ENCODE results near the gene LMO1. TPM values are rescaled to one million over a fixed set of nuclear protein-coding genes. Genes with fewer than 3 reads are reported as not detected.

LMO1 gene
- total and polyA plus RNA-seq, 2 of the 8 experiments (the other 6 are each of a cell fraction or from before 2014, with no cell fraction given), result 0.17 TPM; not detected in 1

GRCh38 chr11:8218409-8218808 lies 45.3 kb downstream of the LMO1 start:
- 91% methylated on average over 4 of the region's 4 CpGs; no CpG with 5 or more reads in 1 of the 2 experiments for WGBS, 2 experiments (ENCODE audit: extremely low coverage in 1 of 2, insufficient coverage in 1 of 2, insufficient read length in 1 of 2, insufficient replicate concordance in 2 of 2, low coverage in 1 of 2, low lambda C conversion rate in 2 of 2, missing lambda C conversion rate in 1 of 2)
- H3K9me3 ChIP-seq (ENCODE audit: insufficient read depth in 2 of 2, low read depth in 1 of 2, low read length in 1 of 2), result no peaks in the 10 kb centered on the region
- no peak overlapping the region for H3K4ac ChIP-seq (replicated peaks; ENCODE audit: insufficient read length, low read depth, low read length)
- no peaks in the 10 kb centered on the region for H4K20me1 ChIP-seq (replicated peaks in 1 of 2; ENCODE audit: control insufficient read depth in 1 of 2, insufficient read depth in 2 of 2, low read length in 2 of 2)
- H2BK20ac ChIP-seq (ENCODE audit: low read length), result no peak overlapping the region
- no peaks in the 10 kb centered on the region; a peak in 1 of 7 replicates for H3K27me3 ChIP-seq (replicated peaks in 1 of 4; ENCODE audit: control insufficient read depth in 3 of 4, extremely low read depth in 1 of 4, insufficient read depth in 3 of 4, low read length in 3 of 4)
- H4K8ac ChIP-seq (ENCODE audit: extremely low read depth, insufficient read depth, low read length), result no peak overlapping the region; the same call in 1 of the 2 replicates
- H3K18ac ChIP-seq (ENCODE audit: extremely low read depth, low read length), result no peak overlapping the region
- no peak overlapping the region for H3K4me3 ChIP-seq (ENCODE audit: extremely low read depth in 1 of 4, insufficient read depth in 2 of 4, low read depth in 3 of 4, low read length in 4 of 4)
- H2BK12ac ChIP-seq (ENCODE audit: low read depth, low read length), result no peak overlapping the region
- FAIRE-seq, result no peak
- no peak overlapping the region for H2BK5ac ChIP-seq (ENCODE audit: low read depth, low read length)
- TF ChIP-seq HDAC2 (IDR thresholded peaks at IDR 0.05; ENCODE audit: borderline replicate concordance in 1 of 2, low read depth in 2 of 2, low read length in 2 of 2) (no peak), TAF1 (IDR thresholded peaks at IDR 0.05; ENCODE audit: low read depth, low read length) (no peak), JUND (IDR thresholded peaks at IDR 0.05; ENCODE audit: low read length) (no peak), YY1 (IDR thresholded peaks at IDR 0.05; ENCODE audit: low read depth, low read length) (no peak), CTCF (IDR thresholded peaks at IDR 0.05; ENCODE audit: control extremely low read depth in 1 of 3, insufficient read depth in 1 of 3, low read depth in 1 of 3, low read length in 3 of 3) (no peak), CBX5 (IDR thresholded peaks at IDR 0.05; ENCODE audit: low read depth, low read length) (no peak), ASH2L (IDR thresholded peaks at IDR 0.05; ENCODE audit: low read length) (no peak), CHD2 (IDR thresholded peaks at IDR 0.05; ENCODE audit: low read length) (no peak), POLR2AphosphoS5 (IDR thresholded peaks at IDR 0.05; ENCODE audit: low read depth, low read length) (no peak), SP2 (IDR thresholded peaks at IDR 0.05; ENCODE audit: low read length) (no peak), EP300 (IDR thresholded peaks at IDR 0.05; ENCODE audit: borderline replicate concordance in 1 of 2, low read depth in 2 of 2, low read length in 2 of 2) (no peak)
- no peak overlapping the region for H3K4me2 ChIP-seq (ENCODE audit: insufficient read depth in 1 of 2, low read depth in 2 of 2, low read length in 2 of 2)
- POLR2A ChIA-PET (ENCODE audit: partially characterized antibody), result interaction anchor here (1.2 kb wide), 1 partner anchor 11 kb away, joined by 3 read pairs; no protein-coding TSS in a partner anchor
- H2BK15ac ChIP-seq (ENCODE audit: low read length), result peak overlapping the region; percentile 25; the same call in 1 of the 2 replicates
- no peaks in the 10 kb centered on the region for H3K23me2 ChIP-seq (ENCODE audit: low read depth, low read length)
- no peak overlapping the region for H3K56ac ChIP-seq (replicated peaks; ENCODE audit: insufficient read length, low read depth, low read length)
- H4K91ac ChIP-seq (replicated peaks; ENCODE audit: insufficient read length, low read length), result no peak overlapping the region
- no peak overlapping the region for H3K14ac ChIP-seq (ENCODE audit: insufficient read length)
- H3K23ac ChIP-seq (ENCODE audit: insufficient read length), result no peak overlapping the region
- H3K36me3 ChIP-seq (ENCODE audit: control insufficient read depth in 2 of 4, insufficient read depth in 4 of 4, low read length in 3 of 4), result no peaks in the 10 kb centered on the region
- CTCF ChIA-PET (ENCODE audit: partially characterized antibody), result interaction anchor here (0.6 to 21.8 kb wide), 11 partner anchors 9 to 348 kb away, joined by 3 to 342 read pairs (median 36); partner anchors contain the start of gene LMO1
- H2BK120ac ChIP-seq (replicated peaks; ENCODE audit: low read depth, low read length), result no peak overlapping the region
- no peak overlapping the region for H3K9ac ChIP-seq (replicated peaks in 1 of 4; ENCODE audit: extremely low read depth in 1 of 4, low read depth in 3 of 4, low read length in 3 of 4)
- H4K5ac ChIP-seq (ENCODE audit: insufficient read length, low read depth, low read length), result no peak overlapping the region
- no peak for DNase-seq (ENCODE audit: low read depth in 1 of 2, low spot score in 2 of 2)
- H3K79me1 ChIP-seq (ENCODE audit: low read depth, low read length), result no peaks in the 10 kb centered on the region
- H3K27ac ChIP-seq (ENCODE audit: low read depth, low read length), result no peak overlapping the region
- H3K79me2 ChIP-seq (ENCODE audit: control insufficient read depth in 1 of 2, insufficient read depth in 2 of 2, low read length in 2 of 2), result no peaks in the 10 kb centered on the region
- H2AK5ac ChIP-seq (ENCODE audit: low read depth, low read length), result no peak overlapping the region
- H3K4me1 ChIP-seq (replicated peaks in 1 of 4; ENCODE audit: control insufficient read depth in 3 of 4, insufficient read depth in 4 of 4, low read length in 3 of 4), result peaks cover 0 to 2% (median 0%) of the 10 kb centered on the region in 4 experiments; a peak in 1 of 7 replicates
- no peak overlapping the region for H2AFZ ChIP-seq (ENCODE audit: low read length)
